IMR-90 (cell line): Measurements from ENCODE around the gene BTBD10. TPM values are rescaled to one million over a fixed set of nuclear protein-coding genes. Genes with fewer than 3 reads are reported as not detected.
"Not testable (repeated sequence)": the region's sequence is repeated elsewhere in the genome, so short reads cannot be mapped to it uniquely, and the experiment has no call there.

ENCODE experiments used
- ATAC-seq: fragments of 200-7000 bp; cut with Tn5 transposase; 2 replicates; pipeline ENCODE4 v1.9.1; 2020; ENCODE audit warnings: low read depth, mild to moderate bottlenecking, moderate library complexity
- BruUV-seq: library from RNA; stranded (reverse); fragments of 400-500 nt; replicated peaks from 2 replicates; lab custom pipeline; 2021; lab: Mats Ljungman, UMichigan
- CTCF ChIA-PET: fragments of 300-600 bp; formaldehyde crosslinking; extraction: SDS; loops from one replicate; lab custom pipeline; 2021; ENCODE audit warnings: antibody characterized with exemption; lab: Yijun Ruan, JAX
- POLR2A ChIA-PET: fragments of 300-600 bp; sonication (Branson Sonifier 250); formaldehyde crosslinking; loops from one replicate; lab custom pipeline; 2022; ENCODE audit warnings: antibody characterized with exemption; ENCODE audit not compliant: unreplicated experiment; lab: Charles Lee
- DNase-seq: peaks from one replicate; pipeline ENCODE4 v3.0.0; 2013
- H2AFZ ChIP-seq: replicated peaks from 2 replicates; pipeline ENCODE3; 2013; ENCODE audit warnings: low read length, mild to moderate bottlenecking; ENCODE audit not compliant: poor library complexity
- H2AK5ac ChIP-seq: 2 replicates; pipeline ENCODE4 v1.6.1; 2013; ENCODE audit warnings: low read depth, low read length, inconsistent platforms
- H2AK9ac ChIP-seq: replicated peaks from 2 replicates; pipeline ENCODE3; 2013; ENCODE audit warnings: mild to moderate bottlenecking, low read depth, low read length, moderate library complexity; ENCODE audit not compliant: poor library complexity
- H2BK120ac ChIP-seq: 2 replicates; pipeline ENCODE4 v1.6.1; 2013; ENCODE audit warnings: low read depth, low read length, inconsistent platforms
- H2BK15ac ChIP-seq: 3 replicates; pipeline ENCODE4 v1.6.1; 2013; ENCODE audit warnings: low read depth, low read length, inconsistent platforms
- H2BK20ac ChIP-seq: 2 replicates; pipeline ENCODE4 v1.6.1; 2013; ENCODE audit warnings: low read depth, mild to moderate bottlenecking, inconsistent platforms, low read length, moderate library complexity
- H2BK5ac ChIP-seq: 2 replicates; pipeline ENCODE4 v1.6.1; 2013; ENCODE audit warnings: mild to moderate bottlenecking, low read depth, low read length, inconsistent platforms; ENCODE audit not compliant: poor library complexity, severe bottlenecking
- H3K14ac ChIP-seq: replicated peaks from 2 replicates; pipeline ENCODE4 v1.6.1; 2013; ENCODE audit warnings: low read depth, low read length, inconsistent platforms
- H3K18ac ChIP-seq: 2 replicates; pipeline ENCODE4 v1.6.1; 2013; ENCODE audit warnings: low read depth, low read length, control low read depth
- H3K23ac ChIP-seq: 2 replicates; pipeline ENCODE4 v1.6.1; 2013; ENCODE audit warnings: low read depth, low read length, inconsistent platforms
- H3K27ac ChIP-seq: 2 replicates; pipeline ENCODE4 v1.5.1; 2013; ENCODE audit warnings: mild to moderate bottlenecking, control low read depth, low read length; ENCODE audit not compliant: insufficient read depth
- H3K27me3 ChIP-seq: 2 replicates; pipeline ENCODE4 v1.6.1; 2013; ENCODE audit warnings: low read length; ENCODE audit not compliant: control insufficient read depth, insufficient read depth
- H3K36me3 ChIP-seq: 2 replicates; pipeline ENCODE4 v1.6.1; 2013; ENCODE audit warnings: low read length, mixed read lengths; ENCODE audit not compliant: control insufficient read depth, insufficient read depth
- H3K4ac ChIP-seq: 2 replicates; pipeline ENCODE4 v1.6.1; 2013; ENCODE audit warnings: low read depth, low read length, inconsistent platforms
- H3K4me1 ChIP-seq: 2 replicates; pipeline ENCODE4 v1.6.1; 2013; ENCODE audit warnings: low read length, mixed read lengths; ENCODE audit not compliant: control insufficient read depth, insufficient read depth
- H3K4me2 ChIP-seq: 2 replicates; pipeline ENCODE4 v1.6.1; 2013; ENCODE audit warnings: low read depth, mild to moderate bottlenecking, control low read depth, low read length, moderate library complexity
- H3K4me3 ChIP-seq: 2 replicates; pipeline ENCODE4 v1.5.1; 2013; ENCODE audit warnings: low read depth, mild to moderate bottlenecking, control low read depth, low read length, moderate library complexity; ENCODE audit not compliant: insufficient read depth
- H3K56ac ChIP-seq: 2 replicates; pipeline ENCODE4 v1.6.1; 2013; ENCODE audit warnings: low read length, inconsistent platforms; ENCODE audit not compliant: insufficient read depth; ENCODE audit errors: extremely low read depth
- H3K79me1 ChIP-seq, 2 experiments: 2 replicates each; pipeline ENCODE4 v1.6.1; 2013; ENCODE audit warnings: low read length in 2 of 2, inconsistent platforms in 1 of 2, low read depth in 1 of 2
- H3K9ac ChIP-seq: 2 replicates; pipeline ENCODE4 v1.6.1; 2013; ENCODE audit warnings: low read depth, low read length, control low read depth
- H3K9me1 ChIP-seq: 2 replicates; pipeline ENCODE4 v1.6.1; 2013; ENCODE audit warnings: low read length, inconsistent platforms; ENCODE audit not compliant: insufficient read depth
- H3K9me3 ChIP-seq: 2 replicates; pipeline ENCODE4 v1.6.1; 2013; ENCODE audit warnings: low read length; ENCODE audit not compliant: control insufficient read depth, insufficient read depth
- H4K20me1 ChIP-seq: 2 replicates; pipeline ENCODE4 v1.6.1; 2013; ENCODE audit warnings: low read length, inconsistent platforms; ENCODE audit not compliant: insufficient read depth
- H4K5ac ChIP-seq: 2 replicates; pipeline ENCODE4 v1.6.1; 2013; ENCODE audit warnings: mild to moderate bottlenecking, low read depth, low read length, control low read depth
- H4K8ac ChIP-seq, 2 experiments: 2 replicates each; pipeline ENCODE4 v1.6.1; 2013; ENCODE audit warnings: low read depth in 2 of 2, low read length in 2 of 2, control low read depth in 1 of 2, inconsistent platforms in 1 of 2
- H4K91ac ChIP-seq: 2 replicates; pipeline ENCODE4 v1.6.1; 2013; ENCODE audit warnings: low read depth, low read length, inconsistent platforms; ENCODE audit not compliant: insufficient read depth
- CHD1 ChIP-seq: IDR thresholded peaks from 2 replicates; pipeline ENCODE4 v1.6.1; 2012; ENCODE audit warnings: low read depth, low read length, improper control_type of control experiment
- CTCF ChIP-seq: conservative IDR thresholded peaks from 2 replicates; pipeline ENCODE4 v1.5.1; 2012; ENCODE audit warnings: mild to moderate bottlenecking, low read depth, low read length, improper control_type of control experiment
- FOS ChIP-seq: fragments of 150-350 bp; IDR thresholded peaks from 2 replicates; pipeline ENCODE4 v1.6.1; 2016; ENCODE audit warnings: low read depth, low read length
- WGBS, 2 experiments: methylation state at CpG; one replicate each; pipeline versions ENCODE4 v1.1.5 to v1.1.7; 2013; ENCODE audit warnings: missing lambda C conversion rate in 2 of 2; ENCODE audit not compliant: insufficient read length in 1 of 2; ENCODE audit errors: extremely low coverage in 2 of 2; 5-methylcytosine and 5-hydroxymethylcytosine counted together
- dilution Hi-C: fragments of 300-500 bp; cut with HindIII; formaldehyde crosslinking; loops from one replicate; pipeline ENCODE4 v1.14.3; 2018; ENCODE audit warnings: low sequenced_read_pairs; ENCODE audit not compliant: unreplicated experiment
- in situ Hi-C: fragments of 300-500 bp; cut with MboI; formaldehyde crosslinking; loops from 3 replicates; pipeline ENCODE4 v1.14.3; 2019; ENCODE audit warnings: low sequenced_read_pairs, inconsistent platforms, mixed read lengths
- intact Hi-C: fragments of 100-400 bp; cut with micrococcal nuclease; formaldehyde crosslinking; loops from 2 replicates; pipeline ENCODE4 v1.10.0; 2022
- polyA plus RNA-seq, 3 experiments: library from polyadenylated mRNA; depleted of rRNA; stranded (reverse); fragments of >200 nt; gene quantifications; 2 replicates each; pipeline ENCODE4 v1.2.3, GENCODE V29; 2012; ENCODE audit warnings: low replicate concordance in 1 of 3
- total RNA-seq: library from RNA; depleted of rRNA; stranded (reverse); fragments of >200 nt; gene quantifications from 2 replicates; pipeline ENCODE4 v1.2.3, GENCODE V29; 2012

Gene BTBD10
- total and polyA plus RNA-seq, 2 of the 4 experiments (the other 2 are of a cell fraction), result 32.5 to 59.9 TPM

GRCh38 chr11:13405220-13405619 is 57.8 kb downstream of the BTBD10 start:
- CTCF ChIA-PET, result no interaction called here
- no CpG with 5 or more reads among the region's 4 CpGs for WGBS, 2 experiments
- Histone ChIP-seq H3K18ac (no peak overlapping the region), H3K9me1 (no peaks in the 10 kb centered on the region), H4K20me1 (no peaks in the 10 kb centered on the region), H2BK120ac (no peak overlapping the region), H4K8ac (no peak overlapping the region), H2AK9ac (no peak overlapping the region), H3K9me3 (no peaks in the 10 kb centered on the region), H4K5ac (no peak overlapping the region), H3K9ac (no peak overlapping the region), H2BK15ac (no peak overlapping the region), H2AK5ac (no peak overlapping the region), H3K4me3 (no peak overlapping the region), H3K4me2 (no peak overlapping the region), H3K4me1 (no peaks in the 10 kb centered on the region), H2BK5ac (no peak overlapping the region), H3K4ac (no peak overlapping the region), H4K91ac (no peak overlapping the region), H2BK20ac (no peak overlapping the region), H3K27ac (no peak overlapping the region), H3K36me3 (peaks cover 10% of the 10 kb centered on the region), H2AFZ (no peak overlapping the region), H3K14ac (no peak overlapping the region), H3K79me1 (peaks cover 0 to 8% of the 10 kb centered on the region in 2 experiments; a peak in 2 of 4 replicates), H3K56ac (no peak overlapping the region), H3K23ac (no peak overlapping the region), H3K27me3 (no peaks in the 10 kb centered on the region)
- POLR2A ChIA-PET, result no interaction called here
- in situ Hi-C loops, result no loop called here
- dilution Hi-C loops, result no loop called here
- DNase-seq, result no peak
- intact Hi-C loops, result no loop called here
- no peak for ATAC-seq
- no TSS peak for BruUV-seq
- TF ChIP-seq FOS (no peak), CHD1 (no peak), CTCF (no peak)

- H2BK5ac ChIP-seq, H2BK120ac ChIP-seq, H3K14ac ChIP-seq, H3K36me3 ChIP-seq, H3K9me3 ChIP-seq, H2BK20ac ChIP-seq, H3K4me2 ChIP-seq, H3K4ac ChIP-seq, H3K9me1 ChIP-seq, H2BK15ac ChIP-seq, H3K56ac ChIP-seq, DNase-seq, in situ Hi-C loops, H3K4me3 ChIP-seq, H2AK5ac ChIP-seq, CTCF ChIA-PET, H3K27ac ChIP-seq, POLR2A ChIA-PET, ATAC-seq, H4K8ac ChIP-seq, H3K27me3 ChIP-seq, H2AK9ac ChIP-seq, BruUV-seq, H3K18ac ChIP-seq, H4K91ac ChIP-seq, H3K23ac ChIP-seq, H4K20me1 ChIP-seq, dilution Hi-C loops, H3K79me1 ChIP-seq, H3K4me1 ChIP-seq, H2AFZ ChIP-seq, H3K9ac ChIP-seq, intact Hi-C loops, H4K5ac ChIP-seq: not testable (repeated sequence)
Observed at GRCh38 chr11:13398335-13398734, 64.7 kb downstream of the BTBD10 start.
